Astrocyte (in vitro differentiated cells and primary cell): ENCODE data around the gene FRMD8. TPM values are rescaled to one million over a fixed set of nuclear protein-coding genes. Genes with fewer than 3 reads are reported as not detected.

Experiments
- DNase-seq: peaks from one replicate; pipeline ENCODE4 v3.0.0-alpha.2; 2010; ENCODE audit warnings: low read depth
- FAIRE-seq: peaks from 2 replicates; lab custom pipeline; 2011; peaks lifted over from hg19 to GRCh38; lab: Jason Lieb, UNC
- H2AFZ ChIP-seq: 2 replicates; pipeline ENCODE4 v1.6.0; 2012; ENCODE audit warnings: low read depth, low read length, inconsistent platforms
- H3K27ac ChIP-seq: 2 replicates; pipeline ENCODE4 v1.5.1; 2011; ENCODE audit warnings: low read depth, low read length, inconsistent platforms
- H3K27me3 ChIP-seq: 2 replicates; pipeline ENCODE4 v1.6.0; 2011; ENCODE audit warnings: low read length, inconsistent platforms; ENCODE audit not compliant: insufficient read depth
- H3K36me3 ChIP-seq: 2 replicates; pipeline ENCODE4 v1.5.1; 2011; ENCODE audit warnings: low read length, inconsistent platforms; ENCODE audit not compliant: insufficient read depth
- H3K4me1 ChIP-seq: 2 replicates; pipeline ENCODE4 v1.5.1; 2011; ENCODE audit warnings: low read length, inconsistent platforms; ENCODE audit not compliant: insufficient read depth
- H3K4me2 ChIP-seq: 2 replicates; pipeline ENCODE4 v1.6.0; 2012; ENCODE audit warnings: low read length, inconsistent platforms
- H3K4me3 ChIP-seq: 2 replicates; pipeline ENCODE4 v1.5.1; 2011; ENCODE audit warnings: low read depth, mild to moderate bottlenecking, low read length, inconsistent platforms; ENCODE audit not compliant: insufficient read depth
- H3K79me2 ChIP-seq: 2 replicates; pipeline ENCODE4 v1.6.0; 2012; ENCODE audit warnings: mild to moderate bottlenecking, low read length, inconsistent platforms; ENCODE audit not compliant: insufficient read depth
- H3K9ac ChIP-seq: 2 replicates; pipeline ENCODE4 v1.6.0; 2012; ENCODE audit warnings: mild to moderate bottlenecking, low read length, inconsistent platforms
- H3K9me3 ChIP-seq: 2 replicates; pipeline ENCODE4 v1.5.1; 2012; ENCODE audit warnings: low read depth, mild to moderate bottlenecking, low read length, inconsistent platforms; ENCODE audit not compliant: insufficient read depth
- H4K20me1 ChIP-seq: 2 replicates; pipeline ENCODE4 v1.6.0; 2012; ENCODE audit warnings: low read length, inconsistent platforms; ENCODE audit not compliant: insufficient read depth
- H3K27ac Mint-ChIP-seq: one replicate; pipeline ENCODE4 v1.8.0; 2021; ENCODE audit warnings: mild to moderate bottlenecking, mixed read lengths; ENCODE audit not compliant: unreplicated experiment
- H3K27me3 Mint-ChIP-seq: one replicate; pipeline ENCODE4 v1.8.0; 2021; ENCODE audit warnings: low read depth, mixed read lengths; ENCODE audit not compliant: unreplicated experiment
- H3K36me3 Mint-ChIP-seq: one replicate; pipeline ENCODE4 v1.8.0; 2021; ENCODE audit warnings: low read depth, mixed read lengths; ENCODE audit not compliant: unreplicated experiment
- H3K4me1 Mint-ChIP-seq: one replicate; pipeline ENCODE4 v1.8.0; 2021; ENCODE audit warnings: low read depth, mixed read lengths; ENCODE audit not compliant: unreplicated experiment
- H3K4me3 Mint-ChIP-seq: one replicate; pipeline ENCODE4 v1.8.0; 2021; ENCODE audit warnings: mild to moderate bottlenecking, moderate library complexity, mixed read lengths; ENCODE audit not compliant: unreplicated experiment
- H3K9me3 Mint-ChIP-seq: one replicate; pipeline ENCODE4 v1.8.0; 2021; ENCODE audit warnings: mild to moderate bottlenecking, mixed read lengths; ENCODE audit not compliant: unreplicated experiment
- EZH2 ChIP-seq: IDR thresholded peaks from 2 replicates; pipeline ENCODE4 v1.6.1; 2012; ENCODE audit warnings: mild to moderate bottlenecking, low read length, inconsistent platforms; ENCODE audit not compliant: insufficient read depth
- total RNA-seq: library from RNA; stranded (reverse); gene quantifications from 2 replicates; pipeline ENCODE4 v1.2.1, GENCODE V29; 2021
- TF ChIP-seq, protein P1 (sequence below): IDR thresholded peaks from 2 replicates; pipeline ENCODE4 v1.5.1; 2011; ENCODE audit warnings: low read depth, mild to moderate bottlenecking, inconsistent platforms, low read length, moderate library complexity; ENCODE audit not compliant: insufficient read depth

FRMD8 gene
- total RNA-seq, 1 donor from 2014 or later = 61.2 TPM

- no peak for FAIRE-seq
Measured at GRCh38 chr11:65396769-65397745, 10.6 kb downstream of the FRMD8 start.

GRCh38 chr11:65398362-65398910 lies 12.0 kb downstream of the FRMD8 start:
- TF ChIP-seq, protein P1, sequence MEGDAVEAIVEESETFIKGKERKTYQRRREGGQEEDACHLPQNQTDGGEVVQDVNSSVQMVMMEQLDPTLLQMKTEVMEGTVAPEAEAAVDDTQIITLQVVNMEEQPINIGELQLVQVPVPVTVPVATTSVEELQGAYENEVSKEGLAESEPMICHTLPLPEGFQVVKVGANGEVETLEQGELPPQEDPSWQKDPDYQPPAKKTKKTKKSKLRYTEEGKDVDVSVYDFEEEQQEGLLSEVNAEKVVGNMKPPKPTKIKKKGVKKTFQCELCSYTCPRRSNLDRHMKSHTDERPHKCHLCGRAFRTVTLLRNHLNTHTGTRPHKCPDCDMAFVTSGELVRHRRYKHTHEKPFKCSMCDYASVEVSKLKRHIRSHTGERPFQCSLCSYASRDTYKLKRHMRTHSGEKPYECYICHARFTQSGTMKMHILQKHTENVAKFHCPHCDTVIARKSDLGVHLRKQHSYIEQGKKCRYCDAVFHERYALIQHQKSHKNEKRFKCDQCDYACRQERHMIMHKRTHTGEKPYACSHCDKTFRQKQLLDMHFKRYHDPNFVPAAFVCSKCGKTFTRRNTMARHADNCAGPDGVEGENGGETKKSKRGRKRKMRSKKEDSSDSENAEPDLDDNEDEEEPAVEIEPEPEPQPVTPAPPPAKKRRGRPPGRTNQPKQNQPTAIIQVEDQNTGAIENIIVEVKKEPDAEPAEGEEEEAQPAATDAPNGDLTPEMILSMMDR = no peak
- TF ChIP-seq EZH2 = no peak
- Histone ChIP-seq H3K4me3 (no peak overlapping the region), H3K27ac (no peak overlapping the region), H3K79me2 (peaks cover 20% of the 10 kb centered on the region), H2AFZ (no peak overlapping the region), H3K27me3 (no peaks in the 10 kb centered on the region), H3K9me3 (no peaks in the 10 kb centered on the region), H3K36me3 (peaks cover 13% of the 10 kb centered on the region), H4K20me1 (peaks cover 36% of the 10 kb centered on the region), H3K4me2 (no peak overlapping the region), H3K4me1 (no peaks in the 10 kb centered on the region), H3K9ac (no peak overlapping the region)
- H3K27me3 Mint-ChIP-seq = no peaks in the 10 kb centered on the region
- FAIRE-seq (no peak), DNase-seq (no peak)
- H3K27ac Mint-ChIP-seq = peak overlapping the region; percentile 34
- peak overlapping the region; percentile 57 for H3K4me3 Mint-ChIP-seq
- H3K36me3 Mint-ChIP-seq = peaks cover 15% of the 10 kb centered on the region
- H3K4me1 Mint-ChIP-seq = peaks cover 2% of the 10 kb centered on the region
- H3K9me3 Mint-ChIP-seq = no peaks in the 10 kb centered on the region

More at GRCh38 chr11:65396769-65397745, 10.6 kb downstream of the FRMD8 start:
- DNase-seq = no peak
- peaks cover 34% of the 10 kb centered on the region for H3K79me2 ChIP-seq
- no peaks in the 10 kb centered on the region for H3K4me1 ChIP-seq
- H3K4me3 ChIP-seq = no peak overlapping the region
- Mint-ChIP-seq H3K4me1 (peaks cover 3% of the 10 kb centered on the region), H3K9me3 (no peaks in the 10 kb centered on the region), H3K27me3 (no peaks in the 10 kb centered on the region), H3K4me3 (no peak overlapping the region), H3K27ac (peak overlapping the region; percentile 58), H3K36me3 (peaks cover 20% of the 10 kb centered on the region)
- peaks cover 49% of the 10 kb centered on the region for H4K20me1 ChIP-seq
- H3K9ac ChIP-seq = no peak overlapping the region
- H3K36me3 ChIP-seq = peaks cover 13% of the 10 kb centered on the region
- no peaks in the 10 kb centered on the region for H3K27me3 ChIP-seq
- no peak overlapping the region for H2AFZ ChIP-seq
- H3K9me3 ChIP-seq = no peaks in the 10 kb centered on the region
- TF ChIP-seq EZH2 = no peak
- TF ChIP-seq, protein P1 = no peak
- no peak overlapping the region for H3K4me2 ChIP-seq
- H3K27ac ChIP-seq = no peak overlapping the region
